Uterus (tissue), 4 donors: ENCODE data around the gene ITGB4. TPM values are rescaled to one million over a fixed set of nuclear protein-coding genes. Genes with fewer than 3 reads are reported as not detected.
A peak's percentile ranks its signal among the peaks of the same experiment; 100 is the strongest.

ENCODE experiments used
- DNase-seq, 2 donors: peaks; one replicate each; pipeline ENCODE4 v3.0.0-alpha.2; 2019 to 2020
- H3K27ac ChIP-seq, 2 donors: fragments of 200-600 bp; sonication (generic); 1 replicate in 1 of 2; 2 replicates in 1 of 2; pipeline ENCODE4 v1.5.1; 2016 to 2018
- H3K27me3 ChIP-seq, 2 donors: fragments of 200-600 bp; sonication (generic); one replicate each; pipeline ENCODE4 v1.5.1; 2018 to 2019; ENCODE audit warnings: control low read depth in 1 of 2
- H3K36me3 ChIP-seq, 2 donors: fragments of 200-600 bp; sonication (generic); one replicate each; pipeline ENCODE4 v1.5.1; 2019; ENCODE audit warnings: control low read depth in 1 of 2
- H3K4me1 ChIP-seq, 2 donors: fragments of 200-600 bp; sonication (generic); one replicate each; pipeline ENCODE4 v1.5.1; 2018 to 2019; ENCODE audit warnings: control low read depth in 1 of 2
- H3K4me3 ChIP-seq, 2 donors: fragments of 200-600 bp; sonication (generic); 1 replicate in 1 of 2; 2 replicates in 1 of 2; pipeline ENCODE4 v1.5.1; 2018 to 2019; ENCODE audit warnings: mild to moderate bottlenecking in 1 of 2
- H3K9me3 ChIP-seq, 2 donors: fragments of 200-600 bp; sonication (generic); one replicate each; pipeline ENCODE4 v1.5.1; 2019; ENCODE audit warnings: control low read depth in 1 of 2
- POLR2A ChIP-seq, 2 donors: fragments of 450-650 bp; IDR thresholded peaks; one replicate each; pipeline ENCODE4 v1.6.1; 2016; ENCODE audit warnings: antibody characterized with exemption in 2 of 2, mild to moderate bottlenecking in 1 of 2, moderate library complexity in 1 of 2
- intact Hi-C: fragments of 100-400 bp; cut with DNase I; formaldehyde crosslinking; loops from one replicate; pipeline ENCODE4 v1.15.1; 2023; ENCODE audit warnings: low total_unique reads
- total RNA-seq, 4 donors: library from RNA; depleted of rRNA in 3 of 4; stranded (reverse); fragments of >200 nt in 3 of 4; gene quantifications; one replicate each; pipeline versions ENCODE4 v1.1.0 to v1.2.4, GENCODE V29; 2014 to 2023
- TF ChIP-seq, protein P1 (sequence below), 4 experiments: fragments of 200-600 bp in 2 of 4; fragments of 450-650 bp in 2 of 4; sonication (generic) in 2 of 4; IDR thresholded peaks; one replicate each; pipeline ENCODE4 v1.5.1; 2016 to 2019; ENCODE audit warnings: antibody characterized with exemption in 4 of 4, mild to moderate bottlenecking in 2 of 4, moderate library complexity in 1 of 4
- donor health status: DM: yes; HTN: yes; CAD: no.

Gene ITGB4
- total RNA-seq, 4 donors from 2014 or later, result 38.0 to 100 (median 62.3) TPM

DNA sequence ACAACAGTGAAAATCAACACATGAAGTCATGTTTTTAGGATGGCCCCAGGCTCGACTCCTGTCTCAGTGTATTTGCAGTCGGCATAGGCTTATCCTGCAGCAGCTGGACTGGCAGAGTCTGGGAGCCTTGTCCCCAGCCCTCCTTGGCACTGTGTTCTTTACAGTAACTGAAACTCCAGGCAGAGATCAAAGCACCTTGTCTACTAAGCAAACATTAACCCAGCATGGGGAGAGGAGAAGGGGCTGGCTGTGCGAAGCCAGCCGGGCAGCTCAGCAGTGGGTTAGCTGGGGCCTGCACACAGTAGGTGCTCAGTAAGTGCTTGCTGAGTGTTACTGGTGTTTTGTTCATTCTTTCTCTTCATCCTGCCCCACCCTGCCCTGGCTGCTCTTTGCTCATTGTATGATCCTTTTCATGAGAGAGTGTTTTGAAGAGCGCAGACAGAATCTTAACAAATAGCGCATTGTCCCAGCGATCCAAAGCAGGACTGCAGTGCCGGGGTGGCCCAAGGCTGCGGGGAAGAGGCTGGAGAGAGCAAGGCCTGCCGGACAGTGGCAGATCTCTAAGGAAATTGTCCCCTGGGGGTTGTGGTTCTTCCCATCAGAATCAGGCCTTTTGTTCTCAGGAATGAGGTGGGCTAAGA, 23.5 kb upstream of the ITGB4 start:
- H3K4me3 ChIP-seq, result no peak overlapping the region
- intact Hi-C loops, result no loop called here
- no peak for DNase-seq
- H3K27me3 ChIP-seq, result no peaks in the 10 kb centered on the region
- peaks cover 0 to 7% of the 10 kb centered on the region in 2 donors for H3K4me1 ChIP-seq
- no peak overlapping the region for H3K27ac ChIP-seq
- H3K9me3 ChIP-seq, result no peaks in the 10 kb centered on the region
- TF ChIP-seq, protein P1, sequence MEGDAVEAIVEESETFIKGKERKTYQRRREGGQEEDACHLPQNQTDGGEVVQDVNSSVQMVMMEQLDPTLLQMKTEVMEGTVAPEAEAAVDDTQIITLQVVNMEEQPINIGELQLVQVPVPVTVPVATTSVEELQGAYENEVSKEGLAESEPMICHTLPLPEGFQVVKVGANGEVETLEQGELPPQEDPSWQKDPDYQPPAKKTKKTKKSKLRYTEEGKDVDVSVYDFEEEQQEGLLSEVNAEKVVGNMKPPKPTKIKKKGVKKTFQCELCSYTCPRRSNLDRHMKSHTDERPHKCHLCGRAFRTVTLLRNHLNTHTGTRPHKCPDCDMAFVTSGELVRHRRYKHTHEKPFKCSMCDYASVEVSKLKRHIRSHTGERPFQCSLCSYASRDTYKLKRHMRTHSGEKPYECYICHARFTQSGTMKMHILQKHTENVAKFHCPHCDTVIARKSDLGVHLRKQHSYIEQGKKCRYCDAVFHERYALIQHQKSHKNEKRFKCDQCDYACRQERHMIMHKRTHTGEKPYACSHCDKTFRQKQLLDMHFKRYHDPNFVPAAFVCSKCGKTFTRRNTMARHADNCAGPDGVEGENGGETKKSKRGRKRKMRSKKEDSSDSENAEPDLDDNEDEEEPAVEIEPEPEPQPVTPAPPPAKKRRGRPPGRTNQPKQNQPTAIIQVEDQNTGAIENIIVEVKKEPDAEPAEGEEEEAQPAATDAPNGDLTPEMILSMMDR (IDR thresholded peaks at IDR 0.05), result no peak
- no peak for TF ChIP-seq POLR2A (IDR thresholded peaks at IDR 0.05)
- H3K36me3 ChIP-seq, result no peaks in the 10 kb centered on the region

DNA sequence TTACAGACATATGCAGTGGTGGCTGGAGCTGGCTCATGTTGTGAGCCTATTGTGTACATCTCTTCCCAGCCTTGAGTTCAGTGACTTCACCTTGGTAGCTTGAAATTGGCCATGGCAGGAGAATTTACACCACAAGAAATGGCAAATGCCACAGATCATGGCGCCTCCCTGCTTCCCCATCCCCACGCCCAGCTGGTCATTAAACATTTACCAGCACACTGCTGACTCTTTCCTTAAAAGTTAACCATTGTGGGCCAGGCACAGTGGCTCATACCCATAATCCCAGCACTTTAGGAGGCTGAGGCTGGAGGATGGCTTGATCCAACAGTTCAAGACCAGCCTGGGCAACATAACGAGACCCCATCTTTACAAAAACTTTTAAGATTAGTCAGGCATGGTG, 22.6 kb upstream of the ITGB4 start:
- no peak for DNase-seq
- no peaks in the 10 kb centered on the region for H3K4me1 ChIP-seq
- intact Hi-C loops, result no loop called here
- no peaks in the 10 kb centered on the region for H3K27me3 ChIP-seq
- H3K36me3 ChIP-seq, result no peaks in the 10 kb centered on the region
- no peak overlapping the region for H3K4me3 ChIP-seq
- H3K9me3 ChIP-seq, result no peaks in the 10 kb centered on the region
- no peak overlapping the region for H3K27ac ChIP-seq
- no peak for TF ChIP-seq POLR2A (IDR thresholded peaks at IDR 0.05)
- TF ChIP-seq, protein P1 (IDR thresholded peaks at IDR 0.05), result no peak

DNA sequence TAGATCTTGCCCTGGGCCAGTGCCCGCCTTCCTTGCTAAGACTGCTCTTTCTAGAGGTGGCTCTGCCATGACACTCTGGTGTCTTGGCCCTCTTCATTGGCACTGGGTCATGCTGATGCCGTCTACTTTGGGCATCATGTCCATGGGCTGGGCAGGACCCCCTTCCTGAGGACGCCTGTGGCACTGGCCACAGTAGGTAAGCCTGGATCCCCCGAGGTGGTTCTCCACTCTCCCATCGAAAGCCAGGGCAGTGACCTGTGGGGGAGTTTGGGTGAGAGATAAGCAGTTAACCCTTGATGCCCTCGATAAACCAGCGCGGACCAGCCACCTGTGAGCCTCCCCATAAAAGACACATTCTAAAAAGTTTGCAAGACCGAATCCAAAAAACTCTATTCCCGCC, 20.0 kb upstream of the ITGB4 start:
- Histone ChIP-seq H3K9me3 (no peaks in the 10 kb centered on the region), H3K27ac (peak overlapping the region; percentile 9 to 69), H3K4me1 (no peaks in the 10 kb centered on the region), H3K36me3 (no peaks in the 10 kb centered on the region), H3K27me3 (no peaks in the 10 kb centered on the region), H3K4me3 (no peak overlapping the region)
- intact Hi-C loops, result no loop called here
- no peak for DNase-seq
- TF ChIP-seq POLR2A (IDR thresholded peaks at IDR 0.05), result no peak
- TF ChIP-seq, protein P1 (IDR thresholded peaks at IDR 0.05), result no peak

DNA sequence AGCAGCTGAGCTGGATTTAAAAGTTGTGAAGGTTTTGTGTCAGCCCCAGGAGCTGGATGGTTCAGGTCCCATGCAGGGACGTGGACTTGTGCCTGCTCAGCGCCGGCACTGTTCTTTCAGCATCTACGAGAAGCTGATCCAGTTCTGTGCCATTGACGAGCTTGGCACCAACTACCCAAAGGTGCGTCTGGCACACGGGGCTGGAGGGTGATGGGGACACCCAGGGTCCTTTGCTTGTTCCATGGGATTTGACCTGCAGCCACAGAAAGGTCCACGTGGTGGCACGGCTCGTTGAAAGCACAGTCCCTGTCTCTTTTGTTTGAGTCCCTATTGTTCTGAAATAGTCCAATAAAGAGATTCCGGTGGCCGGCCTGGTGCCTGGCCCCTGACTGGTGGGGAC, 18.1 kb upstream of the ITGB4 start:
- no peaks in the 10 kb centered on the region for H3K4me1 ChIP-seq
- H3K4me3 ChIP-seq, result no peak overlapping the region
- no peaks in the 10 kb centered on the region for H3K9me3 ChIP-seq
- H3K27me3 ChIP-seq, result no peaks in the 10 kb centered on the region
- H3K36me3 ChIP-seq, result no peaks in the 10 kb centered on the region
- TF ChIP-seq POLR2A (IDR thresholded peaks at IDR 0.05), result no peak
- TF ChIP-seq, protein P1 (IDR thresholded peaks at IDR 0.05), result no peak
- H3K27ac ChIP-seq, result no peak overlapping the region
- intact Hi-C loops, result no loop called here
- no peak for DNase-seq

DNA sequence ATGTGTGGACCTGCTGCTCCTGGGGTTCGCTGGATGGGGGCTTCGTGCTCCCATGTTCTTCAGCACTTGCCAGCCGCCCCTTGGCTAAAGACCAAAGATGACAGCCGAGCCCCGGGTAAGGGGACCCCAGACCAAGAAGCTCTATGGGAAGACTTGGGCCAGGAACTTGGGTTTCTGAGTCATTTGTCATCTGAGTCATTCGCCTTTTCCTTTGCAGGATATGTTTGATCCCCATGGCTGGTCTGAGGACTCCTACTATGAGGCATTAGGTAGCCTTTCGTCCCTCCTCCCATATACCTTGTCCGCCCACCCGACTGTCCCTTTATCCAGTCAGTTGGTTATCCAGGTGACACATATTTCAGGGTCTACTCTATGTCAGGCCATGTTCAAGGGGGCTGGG, 17.7 kb upstream of the ITGB4 start:
- no peak overlapping the region for H3K27ac ChIP-seq
- H3K4me1 ChIP-seq, result no peaks in the 10 kb centered on the region
- intact Hi-C loops, result no loop called here

More for the DNA sequence above, 17.7 kb upstream of the ITGB4 start:
- Histone ChIP-seq H3K4me3 (no peak overlapping the region), H3K9me3 (no peaks in the 10 kb centered on the region), H3K27me3 (no peaks in the 10 kb centered on the region), H3K36me3 (no peaks in the 10 kb centered on the region)
- DNase-seq, result no peak
- no peak for TF ChIP-seq POLR2A (IDR thresholded peaks at IDR 0.05)
- TF ChIP-seq, protein P1 (IDR thresholded peaks at IDR 0.05), result no peak
